ENCODE measurements around the gene PLEK. TPM values are rescaled to one million over a fixed set of nuclear protein-coding genes. Genes with fewer than 3 reads are reported as not detected.

The PLEK gene
- total and polyA plus RNA-seq, 10 of the 15 experiments (the other 5 are each of a cell fraction or from before 2014, with no cell fraction given) = 229 to 804 (median 362) TPM

DNA sequence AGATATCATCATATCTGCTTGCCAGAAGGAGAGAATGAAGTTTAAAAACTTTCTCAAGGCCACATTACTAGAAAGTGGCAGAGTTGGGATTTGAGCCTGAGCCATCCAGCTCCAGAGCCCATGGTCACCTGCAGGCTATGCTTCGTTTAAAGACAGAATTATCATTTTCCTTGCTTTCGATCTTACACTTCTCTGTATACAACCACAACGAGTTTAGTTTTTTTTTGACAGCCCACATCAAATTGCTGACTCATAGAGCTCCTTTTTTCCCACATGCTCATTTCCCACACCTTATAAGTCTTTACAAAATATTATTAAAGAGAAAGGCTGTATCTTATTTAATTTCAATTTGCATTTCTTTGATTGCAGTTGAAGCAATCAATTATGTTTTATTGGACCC lies 6.5 kb downstream of the PLEK start (continued):
- TF ChIP-seq, protein P1, sequence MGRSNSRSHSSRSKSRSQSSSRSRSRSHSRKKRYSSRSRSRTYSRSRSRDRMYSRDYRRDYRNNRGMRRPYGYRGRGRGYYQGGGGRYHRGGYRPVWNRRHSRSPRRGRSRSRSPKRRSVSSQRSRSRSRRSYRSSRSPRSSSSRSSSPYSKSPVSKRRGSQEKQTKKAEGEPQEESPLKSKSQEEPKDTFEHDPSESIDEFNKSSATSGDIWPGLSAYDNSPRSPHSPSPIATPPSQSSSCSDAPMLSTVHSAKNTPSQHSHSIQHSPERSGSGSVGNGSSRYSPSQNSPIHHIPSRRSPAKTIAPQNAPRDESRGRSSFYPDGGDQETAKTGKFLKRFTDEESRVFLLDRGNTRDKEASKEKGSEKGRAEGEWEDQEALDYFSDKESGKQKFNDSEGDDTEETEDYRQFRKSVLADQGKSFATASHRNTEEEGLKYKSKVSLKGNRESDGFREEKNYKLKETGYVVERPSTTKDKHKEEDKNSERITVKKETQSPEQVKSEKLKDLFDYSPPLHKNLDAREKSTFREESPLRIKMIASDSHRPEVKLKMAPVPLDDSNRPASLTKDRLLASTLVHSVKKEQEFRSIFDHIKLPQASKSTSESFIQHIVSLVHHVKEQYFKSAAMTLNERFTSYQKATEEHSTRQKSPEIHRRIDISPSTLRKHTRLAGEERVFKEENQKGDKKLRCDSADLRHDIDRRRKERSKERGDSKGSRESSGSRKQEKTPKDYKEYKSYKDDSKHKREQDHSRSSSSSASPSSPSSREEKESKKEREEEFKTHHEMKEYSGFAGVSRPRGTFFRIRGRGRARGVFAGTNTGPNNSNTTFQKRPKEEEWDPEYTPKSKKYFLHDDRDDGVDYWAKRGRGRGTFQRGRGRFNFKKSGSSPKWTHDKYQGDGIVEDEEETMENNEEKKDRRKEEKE (IDR thresholded peaks at IDR 0.05) = no peak
- TF ChIP-seq RCOR1 (conservative IDR thresholded peaks at IDR 0.05; ENCODE audit: low read depth, low read length) = no peak

GRCh38 chr2:68372485-68372884 lies 7.4 kb downstream of the PLEK start:
- Histone ChIP-seq H3K4me3 (peak overlapping the region; percentile 64), H3K27me3 (replicated peaks in 1 of 2; ENCODE audit: control insufficient read depth in 2 of 2, insufficient read depth in 2 of 2, low read length in 1 of 2) (no peaks in the 10 kb centered on the region), H3K9me3 (replicated peaks; ENCODE audit: control insufficient read depth, insufficient read depth, low read length) (no peaks in the 10 kb centered on the region), H3K4me2 (ENCODE audit: control insufficient read depth, insufficient read depth) (peak overlapping the region; percentile 30), H3K9ac (ENCODE audit: control insufficient read depth, insufficient read depth, low read length) (peak overlapping the region; percentile 12; the same call in 1 of the 2 replicates), H2AFZ (ENCODE audit: control insufficient read depth, low read depth, low read length) (no peak overlapping the region), H3K36me3 (ENCODE audit: control insufficient read depth in 2 of 2, insufficient read depth in 2 of 2, low read length in 1 of 2) (no peaks in the 10 kb centered on the region; a peak in 1 of 4 replicates), H3K27ac (ENCODE audit: control insufficient read depth, insufficient read depth) (peak overlapping the region; percentile 32), H3K4me1 (ENCODE audit: control insufficient read depth, insufficient read depth, low read length) (peaks cover 22% of the 10 kb centered on the region), H4K20me1 (ENCODE audit: control insufficient read depth, insufficient read depth) (peaks cover 2% of the 10 kb centered on the region; the same call in 1 of the 2 replicates), H3K79me2 (ENCODE audit: control insufficient read depth, insufficient read depth, low read length) (peaks cover 99% of the 10 kb centered on the region)
- FAIRE-seq (no peak), ATAC-seq (peak; percentile 2), DNase-seq (ENCODE audit: low read depth, low spot score) (no peak)
- POLR2A ChIA-PET = interaction anchor here (1.0 to 6.7 kb wide), 8 partner anchors 9 to 94 kb away, joined by 3 to 71 read pairs (median 12); partner anchors contain the start of gene FBXO48
- CTCF ChIA-PET = interaction anchor here (0.9 to 3.9 kb wide), 4 partner anchors 15 to 68 kb away, joined by 3 to 22 read pairs (median 6); no protein-coding TSS in a partner anchor
- WGBS (ENCODE audit: insufficient coverage, insufficient replicate concordance, low lambda C conversion rate, missing lambda C conversion rate) = 12% methylated on average over 2 of the region's 2 CpGs
- BruUV-seq (replicated peaks) = no TSS peak
- intact Hi-C loops (cut with micrococcal nuclease; ENCODE audit: unreplicated experiment) = loop anchor here (10.0 kb wide), 1 partner anchor 1272 kb away; the partner anchor contains the start of gene AAK1
- SMC1A ChIA-PET (ENCODE audit: uncharacterized antibody, unreplicated experiment) = interaction anchor here (0.8 to 7.1 kb wide), 9 partner anchors 10 to 122 kb away, joined by 3 to 126 read pairs (median 7); no protein-coding TSS in a partner anchor
- in situ Hi-C loops (cut with MboI) = no loop called here
- RAD21 ChIA-PET (ENCODE audit: unreplicated experiment) = interaction anchor here (1.2 to 7.1 kb wide), 10 partner anchors 9 to 68 kb away, joined by 3 to 62 read pairs (median 10); no protein-coding TSS in a partner anchor
- TF ChIP-seq SPI1 (IDR thresholded peaks at IDR 0.05; ENCODE audit: borderline replicate concordance, insufficient read depth, low read depth, low read length) (no peak), CEBPB (IDR thresholded peaks at IDR 0.05; ENCODE audit: borderline replicate concordance in 1 of 2, low read depth in 2 of 2, low read length in 2 of 2) (peak in 1 of 2 experiments; percentile 53; a peak in 1 of 4 replicates), JUNB (IDR thresholded peaks at IDR 0.05) (peak; percentile 39; the same call in 1 of the 2 replicates), MTA3 (IDR thresholded peaks at IDR 0.05; ENCODE audit: borderline replicate concordance, low read length) (no peak), BHLHE40 (IDR thresholded peaks at IDR 0.05; ENCODE audit: borderline replicate concordance in 1 of 2, low read depth in 2 of 2, low read length in 1 of 2) (no peak)
- TF ChIP-seq, protein P2, sequence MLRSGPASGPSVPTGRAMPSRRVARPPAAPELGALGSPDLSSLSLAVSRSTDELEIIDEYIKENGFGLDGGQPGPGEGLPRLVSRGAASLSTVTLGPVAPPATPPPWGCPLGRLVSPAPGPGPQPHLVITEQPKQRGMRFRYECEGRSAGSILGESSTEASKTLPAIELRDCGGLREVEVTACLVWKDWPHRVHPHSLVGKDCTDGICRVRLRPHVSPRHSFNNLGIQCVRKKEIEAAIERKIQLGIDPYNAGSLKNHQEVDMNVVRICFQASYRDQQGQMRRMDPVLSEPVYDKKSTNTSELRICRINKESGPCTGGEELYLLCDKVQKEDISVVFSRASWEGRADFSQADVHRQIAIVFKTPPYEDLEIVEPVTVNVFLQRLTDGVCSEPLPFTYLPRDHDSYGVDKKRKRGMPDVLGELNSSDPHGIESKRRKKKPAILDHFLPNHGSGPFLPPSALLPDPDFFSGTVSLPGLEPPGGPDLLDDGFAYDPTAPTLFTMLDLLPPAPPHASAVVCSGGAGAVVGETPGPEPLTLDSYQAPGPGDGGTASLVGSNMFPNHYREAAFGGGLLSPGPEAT (IDR thresholded peaks at IDR 0.05; ENCODE audit: low read depth) = peak; percentile 11; the same call in 1 of the 2 replicates
- TF ChIP-seq, protein P3, sequence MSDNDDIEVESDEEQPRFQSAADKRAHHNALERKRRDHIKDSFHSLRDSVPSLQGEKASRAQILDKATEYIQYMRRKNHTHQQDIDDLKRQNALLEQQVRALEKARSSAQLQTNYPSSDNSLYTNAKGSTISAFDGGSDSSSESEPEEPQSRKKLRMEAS (IDR thresholded peaks at IDR 0.05; ENCODE audit: low read depth, low read length) = no peak
- TF ChIP-seq, protein P4, sequence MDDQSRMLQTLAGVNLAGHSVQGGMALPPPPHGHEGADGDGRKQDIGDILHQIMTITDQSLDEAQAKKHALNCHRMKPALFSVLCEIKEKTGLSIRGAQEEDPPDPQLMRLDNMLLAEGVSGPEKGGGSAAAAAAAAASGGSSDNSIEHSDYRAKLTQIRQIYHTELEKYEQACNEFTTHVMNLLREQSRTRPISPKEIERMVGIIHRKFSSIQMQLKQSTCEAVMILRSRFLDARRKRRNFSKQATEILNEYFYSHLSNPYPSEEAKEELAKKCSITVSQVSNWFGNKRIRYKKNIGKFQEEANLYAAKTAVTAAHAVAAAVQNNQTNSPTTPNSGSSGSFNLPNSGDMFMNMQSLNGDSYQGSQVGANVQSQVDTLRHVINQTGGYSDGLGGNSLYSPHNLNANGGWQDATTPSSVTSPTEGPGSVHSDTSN (IDR thresholded peaks at IDR 0.05; ENCODE audit: insufficient replicate concordance, low read depth, low read length) = no peak
- TF ChIP-seq, protein P5, sequence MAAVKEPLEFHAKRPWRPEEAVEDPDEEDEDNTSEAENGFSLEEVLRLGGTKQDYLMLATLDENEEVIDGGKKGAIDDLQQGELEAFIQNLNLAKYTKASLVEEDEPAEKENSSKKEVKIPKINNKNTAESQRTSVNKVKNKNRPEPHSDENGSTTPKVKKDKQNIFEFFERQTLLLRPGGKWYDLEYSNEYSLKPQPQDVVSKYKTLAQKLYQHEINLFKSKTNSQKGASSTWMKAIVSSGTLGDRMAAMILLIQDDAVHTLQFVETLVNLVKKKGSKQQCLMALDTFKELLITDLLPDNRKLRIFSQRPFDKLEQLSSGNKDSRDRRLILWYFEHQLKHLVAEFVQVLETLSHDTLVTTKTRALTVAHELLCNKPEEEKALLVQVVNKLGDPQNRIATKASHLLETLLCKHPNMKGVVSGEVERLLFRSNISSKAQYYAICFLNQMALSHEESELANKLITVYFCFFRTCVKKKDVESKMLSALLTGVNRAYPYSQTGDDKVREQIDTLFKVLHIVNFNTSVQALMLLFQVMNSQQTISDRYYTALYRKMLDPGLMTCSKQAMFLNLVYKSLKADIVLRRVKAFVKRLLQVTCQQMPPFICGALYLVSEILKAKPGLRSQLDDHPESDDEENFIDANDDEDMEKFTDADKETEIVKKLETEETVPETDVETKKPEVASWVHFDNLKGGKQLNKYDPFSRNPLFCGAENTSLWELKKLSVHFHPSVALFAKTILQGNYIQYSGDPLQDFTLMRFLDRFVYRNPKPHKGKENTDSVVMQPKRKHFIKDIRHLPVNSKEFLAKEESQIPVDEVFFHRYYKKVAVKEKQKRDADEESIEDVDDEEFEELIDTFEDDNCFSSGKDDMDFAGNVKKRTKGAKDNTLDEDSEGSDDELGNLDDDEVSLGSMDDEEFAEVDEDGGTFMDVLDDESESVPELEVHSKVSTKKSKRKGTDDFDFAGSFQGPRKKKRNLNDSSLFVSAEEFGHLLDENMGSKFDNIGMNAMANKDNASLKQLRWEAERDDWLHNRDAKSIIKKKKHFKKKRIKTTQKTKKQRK (IDR thresholded peaks at IDR 0.05; ENCODE audit: low read depth, low read length) = no peak

Measured in GM12878 (cell line).